ENCODE data around the gene RAP1B.
"Not testable (repeated sequence)": the region's sequence is repeated elsewhere in the genome, so short reads cannot be mapped to it uniquely, and the experiment has no call there.

RAP1B gene

GRCh38 chr12:68632486-68632885, 21.8 kb downstream of the RAP1B start:
- H3K4me3 ChIP-seq, result no peak overlapping the region
- peaks cover 7% of the 10 kb centered on the region for H3K36me3 ChIP-seq (replicated peaks)
- no peak for DNase-seq (ENCODE audit: low spot score in 2 of 2)
- in situ Hi-C loops (cut with MboI; ENCODE audit: low sequenced_read_pairs), result no loop called here
- no peaks in the 10 kb centered on the region for H3K4me1 ChIP-seq
- no peaks in the 10 kb centered on the region for H3K9me3 ChIP-seq
- H3K27me3 ChIP-seq (ENCODE audit: low read depth), result no peaks in the 10 kb centered on the region

GRCh38 chr12:68633614-68634558, 23.2 kb downstream of the RAP1B start:
- in situ Hi-C loops (cut with MboI; ENCODE audit: low sequenced_read_pairs), result no loop called here
- Histone ChIP-seq H3K4me3 (no peak overlapping the region), H3K27me3 (ENCODE audit: low read depth) (no peaks in the 10 kb centered on the region), H3K36me3 (replicated peaks) (peaks cover 3% of the 10 kb centered on the region; the same call in 1 of the 2 replicates), H3K4me1 (peaks cover 8% of the 10 kb centered on the region), H3K9me3 (no peaks in the 10 kb centered on the region)
- DNase-seq (ENCODE audit: low spot score in 2 of 2), result no peak

- in situ Hi-C loops (cut with MboI; ENCODE audit: low sequenced_read_pairs), result no loop called here
- H3K36me3 ChIP-seq (replicated peaks), result no peaks in the 10 kb centered on the region
- H3K4me1 ChIP-seq, result peaks cover 8% of the 10 kb centered on the region
- no peaks in the 10 kb centered on the region for H3K9me3 ChIP-seq
- DNase-seq (ENCODE audit: low spot score in 2 of 2), result no peak
- H3K4me3 ChIP-seq, result no peak overlapping the region
- H3K27me3 ChIP-seq (ENCODE audit: low read depth), result no peaks in the 10 kb centered on the region
Observed at GRCh38 chr12:68636268-68636667, 25.6 kb downstream of the RAP1B start.

GRCh38 chr12:68637439-68637838, 26.7 kb downstream of the RAP1B start:
- H3K36me3 ChIP-seq (replicated peaks); H3K9me3 ChIP-seq; H3K4me1 ChIP-seq; DNase-seq (ENCODE audit: low spot score in 2 of 2); H3K4me3 ChIP-seq; H3K27me3 ChIP-seq (ENCODE audit: low read depth); in situ Hi-C loops (cut with MboI; ENCODE audit: low sequenced_read_pairs): not testable (repeated sequence)

GRCh38 chr12:68638171-68638570, 27.5 kb downstream of the RAP1B start:
- in situ Hi-C loops (cut with MboI; ENCODE audit: low sequenced_read_pairs), result no loop called here
- Histone ChIP-seq H3K36me3 (replicated peaks) (no peaks in the 10 kb centered on the region), H3K9me3 (no peaks in the 10 kb centered on the region), H3K4me3 (no peak overlapping the region), H3K4me1 (peaks cover 8% of the 10 kb centered on the region), H3K27me3 (ENCODE audit: low read depth) (no peaks in the 10 kb centered on the region)
- no peak for DNase-seq (ENCODE audit: low spot score in 2 of 2)

- in situ Hi-C loops (cut with MboI; ENCODE audit: low sequenced_read_pairs), result no loop called here
- H3K4me1 ChIP-seq, result peaks cover 8% of the 10 kb centered on the region
- H3K36me3 ChIP-seq (replicated peaks), result no peaks in the 10 kb centered on the region
- H3K4me3 ChIP-seq, result no peak overlapping the region
- no peaks in the 10 kb centered on the region for H3K27me3 ChIP-seq (ENCODE audit: low read depth)
- H3K9me3 ChIP-seq, result no peaks in the 10 kb centered on the region
- DNase-seq (ENCODE audit: low spot score in 2 of 2), result no peak
Observed at GRCh38 chr12:68638721-68639395, 28.2 kb downstream of the RAP1B start.

GRCh38 chr12:68639396-68639767, 28.7 kb downstream of the RAP1B start:
- Histone ChIP-seq H3K27me3 (ENCODE audit: low read depth) (no peaks in the 10 kb centered on the region), H3K4me1 (peaks cover 8% of the 10 kb centered on the region), H3K9me3 (no peaks in the 10 kb centered on the region), H3K36me3 (replicated peaks) (no peaks in the 10 kb centered on the region), H3K4me3 (no peak overlapping the region)
- DNase-seq (ENCODE audit: low spot score in 2 of 2), result no peak
- in situ Hi-C loops (cut with MboI; ENCODE audit: low sequenced_read_pairs), result no loop called here

GRCh38 chr12:68641138-68641537, 30.4 kb downstream of the RAP1B start:
- DNase-seq (ENCODE audit: low spot score in 2 of 2), result no peak
- Histone ChIP-seq H3K9me3 (no peaks in the 10 kb centered on the region), H3K27me3 (ENCODE audit: low read depth) (no peaks in the 10 kb centered on the region), H3K4me3 (no peak overlapping the region), H3K4me1 (peaks cover 8% of the 10 kb centered on the region), H3K36me3 (replicated peaks) (no peaks in the 10 kb centered on the region)
- in situ Hi-C loops (cut with MboI; ENCODE audit: low sequenced_read_pairs), result no loop called here

- in situ Hi-C loops (cut with MboI; ENCODE audit: low sequenced_read_pairs), result no loop called here
- H3K27me3 ChIP-seq (ENCODE audit: low read depth), result no peaks in the 10 kb centered on the region
- no peaks in the 10 kb centered on the region for H3K9me3 ChIP-seq
- H3K4me1 ChIP-seq, result no peaks in the 10 kb centered on the region
- H3K4me3 ChIP-seq, result no peak overlapping the region
- DNase-seq (ENCODE audit: low spot score in 2 of 2), result no peak
- H3K36me3 ChIP-seq (replicated peaks), result peaks cover 13% of the 10 kb centered on the region
Observed at GRCh38 chr12:68646484-68646883, 35.8 kb downstream of the RAP1B start.

- in situ Hi-C loops (cut with MboI; ENCODE audit: low sequenced_read_pairs), result no loop called here
- Histone ChIP-seq H3K4me3 (no peak overlapping the region), H3K4me1 (no peaks in the 10 kb centered on the region), H3K36me3 (replicated peaks) (peaks cover 23% of the 10 kb centered on the region), H3K9me3 (no peaks in the 10 kb centered on the region), H3K27me3 (ENCODE audit: low read depth) (no peaks in the 10 kb centered on the region)
- no peak for DNase-seq (ENCODE audit: low spot score in 2 of 2)
Observed at GRCh38 chr12:68647507-68647906, 36.8 kb downstream of the RAP1B start.

- Histone ChIP-seq H3K9me3 (no peaks in the 10 kb centered on the region), H3K36me3 (replicated peaks) (peaks cover 29% of the 10 kb centered on the region), H3K4me1 (no peaks in the 10 kb centered on the region), H3K27me3 (ENCODE audit: low read depth) (no peaks in the 10 kb centered on the region), H3K4me3 (no peak overlapping the region)
- no peak for DNase-seq (ENCODE audit: low spot score in 2 of 2)
- in situ Hi-C loops (cut with MboI; ENCODE audit: low sequenced_read_pairs), result no loop called here
Observed at GRCh38 chr12:68648179-68648578, 37.5 kb downstream of the RAP1B start.

- Histone ChIP-seq H3K9me3 (no peaks in the 10 kb centered on the region), H3K4me1 (peaks cover 7% of the 10 kb centered on the region; the same call in 1 of the 2 replicates), H3K36me3 (replicated peaks) (peaks cover 10% of the 10 kb centered on the region), H3K4me3 (no peak overlapping the region), H3K27me3 (ENCODE audit: low read depth) (no peaks in the 10 kb centered on the region)
- DNase-seq (ENCODE audit: low spot score in 2 of 2), result no peak
- in situ Hi-C loops (cut with MboI; ENCODE audit: low sequenced_read_pairs), result no loop called here
Observed at GRCh38 chr12:68665016-68665569, 54.4 kb downstream of the RAP1B start.

- H3K36me3 ChIP-seq (replicated peaks), result no peaks in the 10 kb centered on the region
- H3K4me1 ChIP-seq, result peaks cover 7% of the 10 kb centered on the region; the same call in 1 of the 2 replicates
- no peak for DNase-seq (ENCODE audit: low spot score in 2 of 2)
- H3K9me3 ChIP-seq, result no peaks in the 10 kb centered on the region
- H3K27me3 ChIP-seq (ENCODE audit: low read depth), result no peaks in the 10 kb centered on the region
- in situ Hi-C loops (cut with MboI; ENCODE audit: low sequenced_read_pairs), result no loop called here
- no peak overlapping the region for H3K4me3 ChIP-seq
Observed at GRCh38 chr12:68667291-68667690, 56.6 kb downstream of the RAP1B start.

GRCh38 chr12:68667896-68668295, 57.2 kb downstream of the RAP1B start:
- no peaks in the 10 kb centered on the region for H3K9me3 ChIP-seq
- peaks cover 7% of the 10 kb centered on the region; the same call in 1 of the 2 replicates for H3K4me1 ChIP-seq
- H3K4me3 ChIP-seq, result no peak overlapping the region
- in situ Hi-C loops (cut with MboI; ENCODE audit: low sequenced_read_pairs), result no loop called here
- no peak for DNase-seq (ENCODE audit: low spot score in 2 of 2)
- H3K36me3 ChIP-seq (replicated peaks), result no peaks in the 10 kb centered on the region
- no peaks in the 10 kb centered on the region for H3K27me3 ChIP-seq (ENCODE audit: low read depth)
